Activated T-helper 1 cell treated with anti-CD3 and anti-CD28 coated beads, Interleukin-12 subunit alpha, Interleukin-12 subunit beta, Interleukin-2, Interleukin-4 antibody, amounts not matched to agents 30 ng/mL and 10 ng/mL and 1 ng/mL, durations not matched to agents 14 hours and 24 hours and 36 hours (primary cell): ENCODE results near the gene PYGB. TPM values are rescaled to one million over a fixed set of nuclear protein-coding genes. Genes with fewer than 3 reads are reported as not detected.

Experiments used
- DNase-seq: peaks from one replicate; pipeline ENCODE4 v3.0.0; 2021; ENCODE audit warnings: low spot score
- H3K27ac Mint-ChIP-seq: one replicate; pipeline ENCODE4 v1.8.0; 2021; ENCODE audit warnings: mild to moderate bottlenecking, mixed read lengths
- H3K27me3 Mint-ChIP-seq: one replicate; pipeline ENCODE4 v1.8.0; 2022; ENCODE audit warnings: mild to moderate bottlenecking, moderate library complexity, mixed read lengths; ENCODE audit not compliant: insufficient read depth
- H3K36me3 Mint-ChIP-seq: one replicate; pipeline ENCODE4 v1.8.0; 2021; ENCODE audit warnings: low read depth, mixed read lengths
- H3K4me1 Mint-ChIP-seq: one replicate; pipeline ENCODE4 v1.8.0; 2021; ENCODE audit warnings: low read depth, mixed read lengths
- H3K4me3 Mint-ChIP-seq: one replicate; pipeline ENCODE4 v1.8.0; 2021; ENCODE audit warnings: mild to moderate bottlenecking, moderate library complexity, mixed read lengths
- H3K9me3 Mint-ChIP-seq: one replicate; pipeline ENCODE4 v1.8.0; 2021; ENCODE audit warnings: mixed read lengths
- intact Hi-C: fragments of 100-400 bp; cut with micrococcal nuclease; formaldehyde crosslinking; loops from one replicate; pipeline ENCODE4 v1.15.1; 2024
- total RNA-seq: library from RNA; stranded (reverse); gene quantifications from 2 replicates; pipeline ENCODE4 v1.2.3, GENCODE V29; 2022

Gene PYGB
- total RNA-seq, 1 donor from 2014 or later: 38.5 TPM

- no peak overlapping the region for H3K4me3 Mint-ChIP-seq
- no peaks in the 10 kb centered on the region for H3K27me3 Mint-ChIP-seq
- H3K4me1 Mint-ChIP-seq: no peaks in the 10 kb centered on the region
- no peaks in the 10 kb centered on the region for H3K9me3 Mint-ChIP-seq
- intact Hi-C loops: no loop called here
- no peak for DNase-seq
- H3K27ac Mint-ChIP-seq: no peak overlapping the region
- H3K36me3 Mint-ChIP-seq: no peaks in the 10 kb centered on the region
Observed at GRCh38 chr20:25209400-25209799, 38.5 kb upstream of the PYGB start.

- H3K4me1 Mint-ChIP-seq: no peaks in the 10 kb centered on the region
Observed at GRCh38 chr20:25209911-25210310, 38.0 kb upstream of the PYGB start.

GRCh38 chr20:25211273-25211672 lies 36.6 kb upstream of the PYGB start:
- Mint-ChIP-seq H3K4me1 (no peaks in the 10 kb centered on the region), H3K27me3 (no peaks in the 10 kb centered on the region), H3K9me3 (no peaks in the 10 kb centered on the region), H3K36me3 (peaks cover 2% of the 10 kb centered on the region), H3K27ac (no peak overlapping the region), H3K4me3 (no peak overlapping the region)
- no peak for DNase-seq
- intact Hi-C loops: loop anchor here (1.0 kb wide), 1 partner anchor 13 kb away; no protein-coding TSS in a partner anchor

More at GRCh38 chr20:25209911-25210310, 38.0 kb upstream of the PYGB start:
- H3K9me3 Mint-ChIP-seq: no peaks in the 10 kb centered on the region
- H3K4me3 Mint-ChIP-seq: no peak overlapping the region
- intact Hi-C loops: no loop called here
- no peaks in the 10 kb centered on the region for H3K36me3 Mint-ChIP-seq
- no peaks in the 10 kb centered on the region for H3K27me3 Mint-ChIP-seq
- no peak for DNase-seq
- H3K27ac Mint-ChIP-seq: no peak overlapping the region

GRCh38 chr20:25212242-25212641 lies 35.6 kb upstream of the PYGB start:
- no peaks in the 10 kb centered on the region for H3K27me3 Mint-ChIP-seq
- H3K4me3 Mint-ChIP-seq: no peak overlapping the region
- peaks cover 4% of the 10 kb centered on the region for H3K36me3 Mint-ChIP-seq
- no peaks in the 10 kb centered on the region for H3K4me1 Mint-ChIP-seq
- H3K27ac Mint-ChIP-seq: no peak overlapping the region
- no peaks in the 10 kb centered on the region for H3K9me3 Mint-ChIP-seq
- no peak for DNase-seq
- intact Hi-C loops: no loop called here

GRCh38 chr20:25213566-25214425 lies 34.1 kb upstream of the PYGB start:
- H3K9me3 Mint-ChIP-seq: no peaks in the 10 kb centered on the region
- no peak overlapping the region for H3K27ac Mint-ChIP-seq
- no peak overlapping the region for H3K4me3 Mint-ChIP-seq
- H3K4me1 Mint-ChIP-seq: no peaks in the 10 kb centered on the region
- intact Hi-C loops: no loop called here
- DNase-seq: no peak
- H3K27me3 Mint-ChIP-seq: no peaks in the 10 kb centered on the region
- H3K36me3 Mint-ChIP-seq: peaks cover 8% of the 10 kb centered on the region

- no peak overlapping the region for H3K27ac Mint-ChIP-seq
- no peak overlapping the region for H3K4me3 Mint-ChIP-seq
- intact Hi-C loops: no loop called here
- H3K4me1 Mint-ChIP-seq: no peaks in the 10 kb centered on the region
- H3K36me3 Mint-ChIP-seq: peaks cover 8% of the 10 kb centered on the region
- no peak for DNase-seq
- no peaks in the 10 kb centered on the region for H3K9me3 Mint-ChIP-seq
- H3K27me3 Mint-ChIP-seq: no peaks in the 10 kb centered on the region
Observed at GRCh38 chr20:25214426-25214790, 33.5 kb upstream of the PYGB start.

GRCh38 chr20:25214819-25215218 lies 33.1 kb upstream of the PYGB start:
- Mint-ChIP-seq H3K4me3 (no peak overlapping the region), H3K4me1 (no peaks in the 10 kb centered on the region), H3K36me3 (peaks cover 8% of the 10 kb centered on the region), H3K27me3 (no peaks in the 10 kb centered on the region), H3K27ac (no peak overlapping the region), H3K9me3 (no peaks in the 10 kb centered on the region)
- intact Hi-C loops: no loop called here
- DNase-seq: no peak

- Mint-ChIP-seq H3K4me1 (no peaks in the 10 kb centered on the region), H3K9me3 (no peaks in the 10 kb centered on the region), H3K27me3 (no peaks in the 10 kb centered on the region), H3K36me3 (peaks cover 8% of the 10 kb centered on the region), H3K4me3 (no peak overlapping the region), H3K27ac (no peak overlapping the region)
- DNase-seq: no peak
- intact Hi-C loops: no loop called here
Observed at GRCh38 chr20:25215521-25215920, 32.4 kb upstream of the PYGB start.

GRCh38 chr20:25216199-25216945 lies 31.5 kb upstream of the PYGB start:
- intact Hi-C loops: no loop called here
- no peak for DNase-seq
- no peaks in the 10 kb centered on the region for H3K4me1 Mint-ChIP-seq
- H3K27me3 Mint-ChIP-seq: no peaks in the 10 kb centered on the region
- H3K36me3 Mint-ChIP-seq: peaks cover 8% of the 10 kb centered on the region
- H3K4me3 Mint-ChIP-seq: no peak overlapping the region
- H3K9me3 Mint-ChIP-seq: no peaks in the 10 kb centered on the region
- H3K27ac Mint-ChIP-seq: no peak overlapping the region

- no peak for DNase-seq
- H3K36me3 Mint-ChIP-seq: peaks cover 8% of the 10 kb centered on the region
- H3K4me3 Mint-ChIP-seq: no peak overlapping the region
- H3K9me3 Mint-ChIP-seq: no peaks in the 10 kb centered on the region
- no peaks in the 10 kb centered on the region for H3K27me3 Mint-ChIP-seq
- H3K27ac Mint-ChIP-seq: no peak overlapping the region
- intact Hi-C loops: no loop called here
- no peaks in the 10 kb centered on the region for H3K4me1 Mint-ChIP-seq
Observed at GRCh38 chr20:25217161-25218108, 30.4 kb upstream of the PYGB start.

GRCh38 chr20:25218109-25218486 lies 29.8 kb upstream of the PYGB start:
- Mint-ChIP-seq H3K36me3 (peaks cover 8% of the 10 kb centered on the region), H3K4me3 (no peak overlapping the region), H3K27me3 (no peaks in the 10 kb centered on the region), H3K27ac (no peak overlapping the region), H3K4me1 (peaks cover 3% of the 10 kb centered on the region), H3K9me3 (no peaks in the 10 kb centered on the region)
- no peak for DNase-seq
- intact Hi-C loops: no loop called here

- DNase-seq: no peak
- Mint-ChIP-seq H3K9me3 (no peaks in the 10 kb centered on the region), H3K36me3 (peaks cover 8% of the 10 kb centered on the region), H3K4me1 (peaks cover 6% of the 10 kb centered on the region), H3K4me3 (no peak overlapping the region), H3K27ac (no peak overlapping the region), H3K27me3 (no peaks in the 10 kb centered on the region)
- intact Hi-C loops: no loop called here
Observed at GRCh38 chr20:25218492-25218891, 29.4 kb upstream of the PYGB start.
